HG03469 (cell line): Measurements from ENCODE around the gene LILRB3.
"Not testable (repeated sequence)": the region's sequence is repeated elsewhere in the genome, so short reads cannot be mapped to it uniquely, and the experiment has no call there.

Source experiments
- ATAC-seq: cut with Tn5 transposase; IDR thresholded peaks from one replicate; pipeline ENCODE4 v1.9.1; 2021; ENCODE audit warnings: mild to moderate bottlenecking, moderate library complexity, moderate number of reproducible peaks; ENCODE audit not compliant: unreplicated experiment

LILRB3 gene

DNA sequence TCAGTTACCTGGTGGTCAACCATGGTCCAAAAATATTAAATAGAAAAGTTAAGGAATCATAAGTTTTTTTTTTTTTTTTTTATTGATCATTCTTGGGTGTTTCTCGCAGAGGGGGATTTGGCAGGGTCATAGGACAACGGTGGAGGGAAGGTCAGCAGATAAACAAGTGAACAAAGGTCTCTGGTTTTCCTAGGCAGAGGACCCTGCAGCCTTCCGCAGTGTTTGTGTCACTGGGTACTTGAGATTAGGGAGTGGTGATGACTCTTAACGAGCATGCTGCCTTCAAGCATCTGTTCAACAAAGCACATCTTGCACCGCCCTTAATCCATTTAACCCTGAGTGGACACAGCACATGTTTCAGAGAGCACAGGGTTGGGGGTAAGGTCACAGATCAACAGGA lies 8.6 kb downstream of the LILRB3 start:
- ATAC-seq = not testable (repeated sequence)

GRCh38 chr19:54211235-54211634 lies 11.6 kb downstream of the LILRB3 start:
- ATAC-seq = no peak

GRCh38 chr19:54209811-54210494 lies 12.9 kb downstream of the LILRB3 start:
- ATAC-seq = no peak

DNA sequence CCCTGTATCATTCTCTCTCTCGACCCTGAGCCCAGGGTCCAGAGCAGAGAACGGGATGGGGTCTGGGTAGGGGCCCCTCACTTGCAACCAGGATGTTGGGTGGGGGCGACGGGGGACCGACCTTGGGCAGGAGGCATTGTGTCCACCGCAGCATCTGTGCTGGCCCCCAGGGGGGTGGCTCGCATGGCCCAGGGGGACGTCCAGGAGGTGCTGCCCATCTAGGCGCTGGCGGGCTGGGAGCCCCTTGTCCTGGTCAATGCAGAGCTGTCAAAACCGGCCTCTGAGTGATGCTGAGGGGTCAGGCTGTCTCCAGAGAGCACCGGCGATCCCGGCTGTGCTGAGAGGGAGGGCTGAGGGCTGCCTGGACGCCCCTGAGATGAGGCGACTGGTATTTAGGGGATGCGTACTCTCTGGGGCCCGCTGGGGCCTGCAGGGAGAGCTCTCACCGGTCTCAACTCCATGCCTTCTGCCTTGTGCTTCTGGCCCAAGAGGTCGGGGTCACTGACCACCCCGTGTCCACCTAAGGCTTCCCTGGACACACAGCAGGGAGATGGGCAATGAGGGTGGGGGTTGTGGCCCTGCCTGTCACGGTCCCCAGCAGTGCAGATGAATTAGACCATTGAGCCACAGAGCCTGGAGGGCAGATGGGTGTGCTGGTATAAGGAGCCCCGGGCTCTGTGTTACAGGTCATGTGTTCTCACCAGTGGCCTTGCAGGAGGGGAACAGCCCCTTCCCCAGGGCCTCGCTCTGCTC lies 13.6 kb downstream of the LILRB3 start:
- no peak for ATAC-seq

- ATAC-seq = no peak
These were observed 14.1 kb downstream of the LILRB3 start for GRCh38 chr19:54208784-54209057.

DNA sequence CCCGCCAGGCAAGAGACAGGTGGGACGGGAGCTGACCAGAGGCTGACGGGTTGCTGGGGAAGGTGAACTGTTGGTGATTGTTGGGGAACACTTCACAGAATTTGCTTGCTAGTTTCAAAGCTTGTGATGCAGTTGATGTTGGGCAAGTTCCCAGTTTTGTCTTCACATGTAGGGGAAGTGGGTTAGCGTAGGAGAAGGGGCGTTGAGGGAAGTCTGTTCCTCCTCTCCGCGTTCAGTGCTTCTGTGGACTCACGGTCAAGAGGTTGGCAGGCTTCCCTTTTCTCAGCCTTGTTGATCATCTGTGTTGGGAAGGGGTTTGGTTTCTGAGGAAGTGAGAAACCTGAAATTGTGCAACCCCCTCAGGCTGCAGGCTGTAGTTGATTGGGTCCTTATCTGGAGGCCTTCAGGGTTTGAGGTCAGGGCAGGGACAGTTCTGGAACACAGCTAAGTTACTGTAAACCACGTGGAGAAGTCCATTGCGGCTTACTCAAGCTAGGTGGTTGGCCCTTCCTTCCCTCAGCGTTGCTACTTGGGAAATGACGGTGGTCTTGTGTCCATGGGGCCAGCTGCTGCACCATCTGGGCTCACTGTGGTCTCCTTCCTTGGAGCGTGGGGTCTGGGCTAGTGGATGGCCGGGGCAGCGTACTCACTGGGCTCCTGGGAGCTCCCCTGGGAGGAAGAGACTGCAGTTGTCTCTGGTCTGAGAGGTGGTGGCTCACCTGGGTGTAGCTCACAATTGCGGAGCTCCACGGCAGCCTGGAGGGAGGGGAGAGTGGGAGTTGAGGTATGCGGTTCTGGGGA lies 14.6 kb downstream of the LILRB3 start:
- ATAC-seq = no peak

DNA sequence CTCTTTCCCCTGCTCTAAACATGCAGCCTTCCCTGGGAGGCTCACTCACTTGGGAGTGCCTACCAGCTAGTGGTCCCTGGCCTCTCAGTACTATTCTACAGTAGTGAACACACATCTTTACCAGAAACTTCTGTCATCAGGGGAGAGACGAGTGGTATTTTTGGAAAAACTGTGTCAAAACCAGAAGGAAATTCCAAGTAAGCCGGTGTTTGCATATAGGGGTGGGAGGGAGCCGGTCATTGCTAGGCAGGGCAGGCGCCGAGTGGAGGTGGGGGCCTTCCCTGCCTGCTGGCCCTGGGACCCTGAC lies 15.2 kb downstream of the LILRB3 start:
- no peak for ATAC-seq

- ATAC-seq = not testable (repeated sequence)
These were observed 15.6 kb downstream of the LILRB3 start for GRCh38 chr19:54207193-54207592.

GRCh38 chr19:54206831-54207177 lies 16.0 kb downstream of the LILRB3 start:
- ATAC-seq = no peak

- no peak for ATAC-seq
These were observed 16.6 kb downstream of the LILRB3 start for GRCh38 chr19:54206030-54206830.

- ATAC-seq = no peak
These were observed 17.9 kb downstream of the LILRB3 start for GRCh38 chr19:54204767-54205468.

- no peak for ATAC-seq
These were observed 19.6 kb downstream of the LILRB3 start for GRCh38 chr19:54203151-54203611.

DNA sequence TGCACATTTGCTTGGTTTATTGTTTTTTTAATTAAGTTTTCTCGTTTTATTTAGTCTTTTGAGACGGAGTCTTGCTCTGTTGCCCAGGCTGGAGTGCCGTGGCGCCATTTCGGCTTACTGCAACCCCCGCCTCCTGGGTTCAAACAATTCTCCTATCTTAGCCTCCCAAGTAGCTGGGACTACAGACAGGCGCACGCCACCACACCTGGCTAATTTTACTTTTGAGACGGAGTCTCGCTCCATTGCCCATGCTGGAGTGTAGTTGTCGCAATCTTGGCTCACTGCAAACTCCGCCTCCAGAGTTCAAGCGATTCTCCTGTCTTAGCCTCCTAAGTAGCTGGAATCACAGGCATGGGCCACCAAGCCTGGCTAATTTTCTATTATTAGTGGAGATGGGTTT lies 20.8 kb downstream of the LILRB3 start:
- ATAC-seq = no peak

- no peak for ATAC-seq
These were observed 21.6 kb downstream of the LILRB3 start for GRCh38 chr19:54201172-54201701.

DNA sequence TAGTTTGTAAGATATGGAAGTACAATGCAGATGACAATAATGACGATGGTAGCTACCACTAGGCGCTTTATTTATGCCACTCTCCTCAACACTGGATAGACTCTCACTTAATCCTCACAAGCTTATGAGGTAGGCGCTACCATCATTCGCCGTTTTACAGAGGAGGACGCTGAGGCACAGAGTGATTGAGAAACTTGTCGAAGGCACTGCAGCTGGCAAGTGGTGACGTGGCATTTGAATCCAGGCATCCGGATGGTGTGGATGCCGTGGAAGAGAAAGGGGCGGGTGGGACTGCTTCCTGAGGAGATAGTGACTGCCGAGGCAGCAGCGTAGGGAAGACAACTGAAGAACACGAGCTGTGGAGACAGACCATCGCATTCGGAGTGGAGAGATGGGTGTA lies 23.4 kb downstream of the LILRB3 start:
- ATAC-seq = no peak

GRCh38 chr19:54197121-54197520 lies 25.7 kb downstream of the LILRB3 start:
- ATAC-seq = no peak

DNA sequence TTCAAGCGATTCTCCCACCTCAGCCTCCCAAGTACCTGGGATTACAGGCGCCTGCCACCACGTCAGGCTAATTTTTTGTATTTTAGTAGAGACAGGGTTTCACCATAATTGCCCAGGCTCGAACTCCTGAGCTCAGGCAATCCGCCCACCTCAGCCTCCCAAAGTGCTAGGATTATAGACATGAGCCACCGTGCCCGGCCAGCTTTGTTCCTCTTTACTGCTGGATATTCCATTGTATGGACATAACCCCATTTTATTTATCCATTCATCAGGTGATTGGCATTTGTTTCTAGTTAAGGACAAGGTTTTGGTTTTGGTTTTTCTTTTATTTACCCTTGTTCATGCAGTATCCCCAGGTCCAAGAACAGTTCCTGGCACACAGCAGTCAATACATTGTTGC lies 26.3 kb downstream of the LILRB3 start:
- ATAC-seq = no peak

- not testable (repeated sequence) for ATAC-seq
These were observed 28.3 kb downstream of the LILRB3 start for GRCh38 chr19:54194463-54194862.

- no peak for ATAC-seq
These were observed 29.8 kb downstream of the LILRB3 start for GRCh38 chr19:54193011-54193410.

- no peak for ATAC-seq
These were observed 30.9 kb downstream of the LILRB3 start for GRCh38 chr19:54191811-54192453.
